A172 (cell line): ENCODE results near the gene MBD5. TPM values are rescaled to one million over a fixed set of nuclear protein-coding genes. Genes with fewer than 3 reads are reported as not detected.
A peak's percentile ranks its signal among the peaks of the same experiment; 100 is the strongest.

ENCODE experiments used
- DNase-seq: peaks from one replicate; pipeline ENCODE4 v3.0.0-alpha.2; 2015; ENCODE audit warnings: low spot score
- total RNA-seq: library from RNA; depleted of rRNA; stranded (reverse); fragments of >200 nt; shearing (Covaris generic); gene quantifications from 2 replicates; pipeline ENCODE4 v1.2.3, GENCODE V29; 2014

The MBD5 gene
- total RNA-seq, 1 experiment from 2014 or later: 11.3 TPM

GRCh38 chr2:148218326-148219075, 197.6 kb downstream of the MBD5 start:
- DNase-seq: no peak

- DNase-seq: no peak
Observed at GRCh38 chr2:148221166-148221565, 200.3 kb downstream of the MBD5 start.

GRCh38 chr2:148221926-148222325, 201.0 kb downstream of the MBD5 start:
- no peak for DNase-seq

GRCh38 chr2:148231858-148232257, 211.0 kb downstream of the MBD5 start:
- DNase-seq: no peak

DNA sequence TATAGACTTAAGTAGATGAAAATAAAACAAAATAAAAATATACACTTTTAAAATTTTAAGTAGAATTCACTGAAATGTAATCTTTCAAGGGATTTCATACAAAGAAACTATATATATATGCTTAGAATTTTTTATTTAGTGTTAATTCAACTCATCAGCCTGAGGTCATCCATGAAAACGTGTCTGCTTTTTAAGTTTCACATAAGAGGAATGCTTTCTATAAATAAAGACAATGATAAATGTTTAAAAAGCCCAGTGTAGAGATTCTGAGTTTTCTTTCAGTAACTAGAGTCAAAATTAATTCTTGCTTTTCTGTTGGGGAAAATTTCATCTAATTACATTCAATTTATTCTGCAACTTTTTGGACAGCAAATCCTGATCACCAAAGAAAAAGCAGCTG, 213.3 kb downstream of the MBD5 start:
- no peak for DNase-seq

DNA sequence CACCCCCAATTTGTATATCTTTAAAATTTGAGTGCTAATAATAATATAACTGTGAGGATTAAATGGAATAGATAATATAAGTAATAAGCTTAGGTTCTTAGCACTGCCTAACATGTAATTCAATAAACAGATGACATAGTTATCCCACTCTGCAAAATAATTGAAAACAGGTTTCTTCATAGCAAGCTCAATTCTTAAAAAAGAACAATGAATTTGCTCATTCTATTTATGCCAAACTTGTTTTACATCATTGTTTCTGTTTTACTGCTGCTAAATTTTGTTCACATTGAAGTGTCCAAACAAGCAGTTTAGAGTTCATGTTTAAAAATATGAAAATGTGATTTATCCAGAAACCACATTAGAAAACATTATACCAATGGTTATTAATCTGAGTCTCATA, 217.0 kb downstream of the MBD5 start:
- DNase-seq: no peak

GRCh38 chr2:148238561-148238960, 217.7 kb downstream of the MBD5 start:
- no peak for DNase-seq

GRCh38 chr2:148240838-148241237, 219.9 kb downstream of the MBD5 start:
- DNase-seq: no peak

DNA sequence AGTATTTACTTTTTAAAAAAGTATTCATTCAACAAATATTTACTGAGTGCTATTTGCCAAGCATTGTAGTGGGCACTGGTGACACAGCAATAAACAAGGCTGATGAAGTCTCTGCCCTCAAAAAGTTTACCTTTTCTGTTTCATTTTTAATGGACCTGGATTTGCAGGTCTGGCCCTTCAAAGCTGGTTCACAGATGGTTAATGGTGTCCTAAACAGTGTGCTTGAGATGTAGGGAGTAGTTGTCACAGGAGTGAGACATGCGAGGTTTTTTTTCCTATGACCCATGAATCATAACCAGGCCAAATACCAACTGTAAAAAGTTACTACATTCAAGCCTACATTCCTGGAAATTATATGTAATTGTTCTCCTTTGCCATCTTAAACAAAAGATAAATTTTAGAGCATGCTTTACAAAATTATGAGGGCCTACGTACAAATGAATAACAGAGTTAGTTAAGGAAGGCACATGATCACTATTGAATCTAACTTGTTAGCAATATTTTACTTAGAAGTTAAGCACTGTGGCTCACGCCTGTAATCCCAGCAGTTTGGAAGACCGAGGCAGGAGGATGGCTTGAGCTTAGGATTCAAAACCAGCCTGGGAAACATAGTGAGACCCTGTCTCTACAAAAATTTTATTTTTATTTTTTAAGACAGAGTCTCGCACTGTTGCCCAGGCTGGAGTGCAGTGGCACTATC, 223.9 kb downstream of the MBD5 start:
- peak; percentile 26 for DNase-seq

- DNase-seq: no peak
Observed at GRCh38 chr2:148251993-148252392, 231.1 kb downstream of the MBD5 start.

- DNase-seq: no peak
Observed at GRCh38 chr2:148252646-148253045, 231.8 kb downstream of the MBD5 start.

DNA sequence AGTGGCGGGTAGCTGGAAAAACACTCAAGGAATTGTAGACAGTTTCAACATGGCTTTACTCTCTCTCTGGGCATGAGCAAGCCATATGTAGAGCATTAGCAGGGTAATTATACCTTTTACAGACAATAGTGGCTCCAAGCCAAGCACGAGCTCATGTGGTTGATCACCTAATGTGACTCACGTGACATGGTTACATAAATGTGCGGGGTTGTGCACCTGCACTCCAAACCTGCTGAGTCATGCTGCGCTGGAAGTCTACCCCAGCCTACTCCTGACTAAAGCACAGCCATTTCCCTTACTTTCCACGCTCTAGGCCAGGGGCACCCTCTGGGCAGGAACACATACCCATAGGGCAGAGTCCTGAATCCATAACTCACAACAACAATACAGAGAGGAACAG, 232.8 kb downstream of the MBD5 start:
- peak; percentile 38 for DNase-seq

DNA sequence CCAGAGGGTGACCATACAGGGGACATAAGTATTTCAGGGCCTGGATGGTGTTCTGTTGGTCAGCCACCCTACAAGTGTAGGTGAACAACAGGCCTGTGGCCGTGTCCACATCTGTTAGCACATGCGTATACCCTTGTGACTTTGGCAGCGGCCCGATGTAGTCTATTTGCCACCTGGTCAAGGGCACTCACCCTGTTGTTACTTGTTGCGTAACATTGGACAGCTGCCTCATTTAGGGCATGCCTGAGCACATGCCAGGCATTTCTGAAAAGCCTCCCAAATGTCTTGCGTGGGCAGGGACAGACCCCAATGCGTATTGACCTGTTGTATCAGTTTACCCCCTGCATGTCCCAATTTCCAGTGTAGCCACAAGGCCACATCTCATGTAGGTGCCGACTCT, 235.0 kb downstream of the MBD5 start:
- no peak for DNase-seq

DNA sequence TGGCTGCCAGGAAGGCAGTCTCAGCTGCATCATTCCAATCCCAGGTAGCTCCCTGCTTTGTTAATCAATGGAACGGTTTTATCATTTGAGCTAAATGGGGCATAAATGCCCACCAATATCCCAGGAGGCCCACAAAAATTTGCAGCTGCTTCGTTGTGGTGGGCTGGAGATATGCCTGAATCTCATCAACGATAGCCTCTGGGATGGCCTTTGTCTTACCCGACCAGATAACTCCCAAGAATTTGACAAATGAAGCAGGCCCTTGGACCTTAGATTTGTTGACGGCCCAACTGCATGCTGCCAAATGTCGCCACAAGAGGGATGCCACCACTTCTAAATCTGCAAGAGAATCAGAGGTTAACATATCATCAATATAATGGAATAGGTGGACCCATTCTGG, 236.4 kb downstream of the MBD5 start:
- no peak for DNase-seq

DNA sequence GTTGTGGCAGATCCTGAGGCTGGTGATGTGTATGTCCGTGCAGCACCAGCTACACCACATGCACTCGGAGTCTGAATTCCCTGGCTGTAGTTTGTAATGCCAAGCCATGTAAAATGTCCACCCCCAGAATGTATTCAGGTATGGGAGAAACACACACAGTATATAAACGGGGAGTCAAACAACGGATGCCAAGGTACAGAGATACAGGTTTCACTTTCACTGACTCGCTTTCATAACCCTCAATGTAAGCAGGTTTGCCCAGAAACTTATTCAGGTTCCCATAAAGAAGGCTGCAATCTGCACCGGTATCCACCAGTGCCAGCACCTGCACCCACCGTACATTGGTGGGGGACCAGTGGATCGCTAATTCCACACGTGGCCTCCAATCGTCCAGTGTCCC, 237.2 kb downstream of the MBD5 start:
- DNase-seq: no peak

- DNase-seq: peak; percentile 52
Observed at GRCh38 chr2:148259674-148260073, 238.8 kb downstream of the MBD5 start.

DNA sequence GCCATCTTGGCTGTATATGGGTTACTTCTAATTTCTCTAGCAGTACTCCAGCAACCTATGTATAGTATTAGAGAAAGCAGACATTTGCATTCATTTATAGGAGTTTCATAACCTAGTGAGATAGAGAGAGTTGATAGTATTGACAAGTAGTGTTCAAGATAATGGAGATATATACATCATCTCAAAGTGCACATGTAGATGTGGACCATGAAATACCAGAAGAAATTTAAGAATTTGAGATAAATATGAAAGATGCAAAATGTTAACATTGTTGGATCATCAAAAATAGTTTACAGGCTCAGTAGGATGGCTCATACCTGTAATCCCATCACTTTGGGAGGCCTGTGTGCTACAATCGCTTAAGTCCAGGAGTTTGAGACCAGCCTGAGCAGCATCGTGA, 243.0 kb downstream of the MBD5 start:
- no peak for DNase-seq

- peak; percentile 10 for DNase-seq
Observed at GRCh38 chr2:148273158-148273691, 252.3 kb downstream of the MBD5 start.

DNA sequence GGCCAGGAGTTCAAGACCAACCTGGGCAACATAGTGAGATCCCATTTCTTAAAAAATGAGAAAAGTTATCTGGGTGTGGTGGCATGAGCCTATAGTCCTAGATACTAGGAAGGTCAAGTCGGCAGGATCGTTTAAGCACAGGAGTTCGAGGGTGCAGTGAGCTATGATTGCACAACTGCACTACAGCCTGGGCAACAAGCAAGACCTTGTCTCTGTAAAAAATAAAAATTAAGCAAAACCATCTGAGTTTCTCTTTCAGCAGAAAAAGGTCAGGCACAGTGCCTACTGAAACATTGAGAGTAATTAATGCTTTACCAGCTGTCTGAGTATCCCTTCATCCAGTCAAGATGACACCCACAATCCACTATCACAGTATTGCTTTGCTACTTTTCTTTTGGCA, 258.3 kb downstream of the MBD5 start:
- DNase-seq: no peak

GRCh38 chr2:148282201-148282600, 261.3 kb downstream of the MBD5 start:
- no peak for DNase-seq

DNA sequence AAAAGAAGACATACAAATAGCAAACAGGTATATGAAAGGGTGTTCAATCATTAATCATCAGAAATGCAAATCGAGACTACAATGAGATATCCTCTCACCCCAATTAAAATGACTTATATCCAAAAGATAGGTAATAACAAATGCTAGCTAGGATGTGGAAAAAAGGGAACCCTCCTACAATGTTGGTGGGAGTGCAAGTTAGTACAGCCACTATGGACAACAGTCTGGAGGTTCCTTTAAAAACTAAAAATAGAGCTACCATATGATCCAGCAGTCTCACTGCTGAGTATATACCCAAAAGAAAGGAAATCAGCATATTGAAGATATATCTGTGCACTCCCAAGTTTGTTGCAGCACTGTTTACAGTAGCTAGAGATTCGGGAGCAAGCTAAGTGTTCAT, 271.5 kb downstream of the MBD5 start:
- DNase-seq: no peak

DNA sequence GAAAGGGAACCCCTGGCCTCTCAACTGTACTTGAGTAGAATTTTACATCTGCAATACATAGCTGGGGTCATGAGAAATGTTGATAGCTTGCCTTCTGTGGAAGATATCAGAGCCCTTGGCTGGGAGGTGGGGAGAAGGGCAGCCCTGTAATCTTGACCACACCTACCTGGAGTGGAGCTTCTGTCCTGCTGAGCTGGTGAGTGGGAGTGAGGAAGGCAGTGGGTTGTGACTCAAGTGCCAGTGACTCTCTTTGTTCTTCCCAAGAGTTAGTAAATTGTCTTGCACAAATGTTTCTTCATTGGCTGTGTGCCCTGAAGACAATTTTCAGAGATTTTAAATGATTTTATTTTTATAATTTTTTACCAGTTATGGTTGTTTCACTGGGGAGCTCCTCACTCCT, 277.3 kb downstream of the MBD5 start:
- no peak for DNase-seq

- DNase-seq: no peak
Observed at GRCh38 chr2:148299616-148300015, 278.7 kb downstream of the MBD5 start.
